GM21526 (cell line): ENCODE data around the gene FAIM2.

Experiments
- ATAC-seq: cut with Tn5 transposase; IDR thresholded peaks from one replicate; pipeline ENCODE4 v1.9.1; 2021; ENCODE audit warnings: moderate library complexity; ENCODE audit not compliant: unreplicated experiment, low FRiP score

Gene FAIM2

DNA sequence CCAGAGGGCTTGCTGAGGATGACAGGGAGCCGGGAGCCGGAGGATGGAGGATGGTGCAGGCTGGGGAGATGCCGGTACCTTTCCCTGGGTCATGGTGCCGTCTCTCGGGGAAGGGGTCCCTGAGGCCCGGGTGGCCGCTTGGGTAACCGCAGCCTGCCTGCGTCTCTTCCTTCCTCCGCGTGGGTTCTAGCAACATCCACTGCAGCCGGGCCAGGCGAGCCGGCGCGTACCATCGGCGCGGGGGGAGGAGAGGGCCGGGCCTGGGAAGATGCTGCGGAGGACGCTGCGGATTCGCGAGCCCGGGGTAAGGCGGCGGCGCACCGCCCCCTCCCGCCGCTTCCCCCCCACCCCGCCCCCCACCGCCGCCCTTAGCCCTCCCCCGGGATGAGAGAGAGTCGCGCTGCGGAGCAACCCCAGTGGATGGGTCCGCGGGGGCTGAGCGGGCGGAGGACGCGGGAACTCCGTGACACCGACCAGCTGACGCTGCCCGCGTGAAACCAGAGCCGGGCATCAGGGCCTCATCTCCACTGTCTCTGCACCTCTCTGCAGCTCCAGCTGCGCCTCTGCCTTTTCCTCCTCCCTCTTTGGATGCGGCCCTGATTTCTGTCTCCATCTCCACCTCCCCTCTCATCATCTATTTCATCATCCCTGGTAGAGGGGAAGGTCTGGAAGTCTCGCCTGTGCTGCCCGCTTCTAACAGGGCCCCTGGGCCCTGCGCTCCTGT, at the start of gene FAIM2:
TSS of gene FAIM2 (minus strand) at position 201 of the 724 bp plus-strand sequence. CDS start at position 93, 108 bp downstream.
- ATAC-seq: no peak

DNA sequence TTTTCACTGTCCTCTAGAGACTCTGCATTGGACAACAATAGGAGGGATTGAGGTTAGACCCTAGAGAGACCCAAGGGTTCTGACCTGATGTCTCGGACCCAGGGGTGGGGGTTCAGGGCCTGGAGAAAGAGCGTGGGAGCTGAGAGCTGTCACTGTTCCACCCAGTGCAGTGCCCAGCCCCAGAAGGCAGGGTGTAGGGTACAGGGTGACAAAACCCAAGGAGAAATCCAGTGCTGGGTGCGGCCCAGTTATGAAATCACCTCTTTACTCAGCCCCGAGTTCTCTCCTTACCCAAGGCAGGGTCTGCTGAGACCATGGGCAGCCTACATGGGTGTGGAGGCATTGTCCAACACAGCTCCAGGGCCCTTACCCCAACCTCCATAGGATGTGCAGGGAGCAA, 49.5 kb upstream of the FAIM2 start:
- no peak for ATAC-seq

DNA sequence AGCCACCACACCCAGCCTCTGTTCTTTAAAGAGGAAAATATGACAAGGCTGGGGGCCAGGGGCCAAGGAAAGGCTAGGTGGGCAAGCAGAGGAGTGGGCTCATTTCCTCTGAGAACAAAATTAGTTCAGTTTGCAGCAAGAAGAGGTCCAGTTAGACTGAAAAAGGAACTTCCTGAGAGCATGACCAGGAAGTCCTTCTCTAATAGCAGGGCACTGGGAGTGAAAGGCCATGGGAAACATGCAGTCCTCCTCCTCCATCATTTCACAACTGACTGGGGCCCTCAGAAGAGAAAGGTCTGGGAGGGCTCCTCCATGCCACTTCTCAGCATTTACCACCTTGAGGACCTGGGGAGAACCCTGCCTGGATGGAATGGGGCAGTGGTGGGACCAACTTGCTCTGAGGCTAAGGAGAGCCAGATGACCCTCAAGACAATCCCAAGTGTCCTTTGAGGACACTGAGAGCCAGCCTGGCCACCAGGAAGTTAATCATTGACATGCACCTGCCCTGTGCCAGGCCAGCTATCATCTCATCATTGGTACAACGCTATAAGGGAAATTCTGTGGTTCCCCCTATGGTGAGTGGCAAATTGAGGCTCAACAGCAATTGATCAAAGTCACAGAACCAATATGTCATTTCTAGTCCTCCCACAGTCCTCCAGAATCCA, 48.8 kb upstream of the FAIM2 start:
- no peak for ATAC-seq

DNA sequence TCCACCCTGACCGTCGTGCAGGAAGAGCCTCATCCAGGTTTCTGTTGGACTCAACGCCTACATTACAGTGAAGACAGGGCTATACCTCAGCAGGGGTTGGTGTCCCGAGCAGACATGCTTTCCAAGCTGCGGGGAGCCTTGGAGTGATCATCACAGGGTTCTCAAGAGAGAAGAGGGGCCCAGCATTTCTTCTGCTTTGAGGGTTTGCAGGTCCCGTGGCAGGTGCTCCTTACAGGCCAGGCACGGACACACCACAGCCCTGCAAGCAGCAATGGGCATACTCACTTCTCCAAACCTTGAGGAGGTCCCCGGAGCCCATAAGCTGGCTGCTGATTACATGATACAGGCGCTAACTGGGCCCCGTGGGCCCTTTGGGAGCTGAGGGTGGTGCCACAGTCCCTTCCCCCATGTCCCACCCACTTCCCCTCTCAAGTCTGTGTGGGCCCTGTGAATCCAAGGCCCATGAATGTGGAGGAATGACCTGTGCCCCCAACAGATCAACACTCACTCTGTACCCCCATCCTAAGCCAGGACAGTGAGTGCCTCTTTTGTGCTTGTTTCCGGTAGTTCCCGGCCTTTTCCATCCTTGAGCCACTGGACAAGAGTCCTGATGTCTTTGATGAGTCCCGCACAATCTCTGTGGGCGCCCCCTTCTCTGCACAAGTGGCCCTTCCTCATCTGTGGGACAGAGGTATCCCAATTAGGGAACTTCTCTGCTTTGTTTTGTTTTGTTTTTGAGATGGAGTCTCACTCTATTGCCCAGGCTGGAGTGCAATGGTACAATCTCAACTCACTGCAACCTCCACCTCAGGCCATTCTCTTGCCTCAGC, 47.9 kb upstream of the FAIM2 start:
- no peak for ATAC-seq

DNA sequence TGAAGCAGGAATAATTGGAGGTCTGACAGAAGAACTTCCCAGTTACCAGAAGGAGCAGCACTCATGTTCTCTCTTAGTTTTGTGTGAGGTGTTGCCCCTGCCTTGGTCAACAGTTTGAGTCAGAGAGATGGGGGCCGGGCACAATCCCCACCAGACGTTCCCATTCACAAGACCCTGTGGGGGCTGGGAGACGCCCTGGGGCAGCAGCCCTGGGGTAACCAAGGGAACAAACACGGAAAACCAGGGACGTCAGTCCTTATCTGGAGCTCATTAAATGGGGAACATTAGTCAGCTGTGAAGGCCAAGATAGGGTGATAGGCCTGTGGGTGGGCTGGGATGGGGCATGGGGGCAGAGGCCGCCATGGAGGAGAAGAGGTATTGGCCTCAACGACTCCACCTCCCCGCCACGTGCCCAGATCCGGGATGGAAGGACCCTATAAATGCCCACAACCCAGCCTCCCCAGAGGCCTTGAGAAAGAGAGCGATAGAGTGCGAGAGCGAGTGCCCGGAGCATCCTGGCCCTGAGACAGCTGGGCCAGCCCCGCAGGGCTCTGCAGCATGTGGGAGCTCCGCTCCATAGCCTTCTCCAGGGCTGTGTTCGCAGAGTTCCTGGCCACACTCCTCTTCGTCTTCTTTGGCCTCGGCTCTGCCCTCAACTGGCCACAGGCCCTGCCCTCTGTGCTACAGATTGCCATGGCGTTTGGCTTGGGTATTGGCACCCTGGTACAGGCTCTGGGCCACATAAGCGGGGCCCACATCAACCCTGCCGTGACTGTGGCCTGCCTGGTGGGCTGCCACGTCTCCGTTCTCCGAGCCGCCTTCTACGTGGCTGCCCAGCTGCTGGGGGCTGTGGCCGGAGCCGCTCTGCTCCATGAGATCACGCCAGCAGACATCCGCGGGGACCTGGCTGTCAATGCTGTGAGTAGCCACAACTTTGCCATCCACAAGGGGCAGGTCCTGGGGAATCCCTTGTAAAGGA, 46.9 kb upstream of the FAIM2 start, which contains the start of gene AQP2:
TSS of gene AQP2 (plus strand) at position 465 of the 979 bp plus-strand sequence. CDS start at position 559, 94 bp downstream.
- no peak for ATAC-seq

DNA sequence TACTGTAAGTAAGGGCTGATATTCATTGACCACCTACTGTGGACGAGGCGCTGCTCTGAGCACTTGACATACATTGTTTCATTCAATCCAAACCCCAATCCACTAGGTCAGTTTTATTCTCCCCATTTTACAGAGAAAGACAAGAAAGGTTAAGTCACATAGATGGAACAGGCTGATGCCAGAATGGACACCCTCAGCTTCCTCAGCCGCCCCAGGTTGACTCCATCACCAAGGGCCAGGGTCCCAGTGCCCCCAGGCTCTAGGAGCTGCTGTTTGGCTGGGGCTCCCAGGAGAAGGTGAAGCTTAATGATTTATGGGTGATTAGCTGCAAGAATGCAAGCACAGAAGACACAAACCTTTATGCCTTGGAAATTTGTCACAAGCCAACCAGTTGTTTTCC, 46.2 kb upstream of the FAIM2 start:
- no peak for ATAC-seq

DNA sequence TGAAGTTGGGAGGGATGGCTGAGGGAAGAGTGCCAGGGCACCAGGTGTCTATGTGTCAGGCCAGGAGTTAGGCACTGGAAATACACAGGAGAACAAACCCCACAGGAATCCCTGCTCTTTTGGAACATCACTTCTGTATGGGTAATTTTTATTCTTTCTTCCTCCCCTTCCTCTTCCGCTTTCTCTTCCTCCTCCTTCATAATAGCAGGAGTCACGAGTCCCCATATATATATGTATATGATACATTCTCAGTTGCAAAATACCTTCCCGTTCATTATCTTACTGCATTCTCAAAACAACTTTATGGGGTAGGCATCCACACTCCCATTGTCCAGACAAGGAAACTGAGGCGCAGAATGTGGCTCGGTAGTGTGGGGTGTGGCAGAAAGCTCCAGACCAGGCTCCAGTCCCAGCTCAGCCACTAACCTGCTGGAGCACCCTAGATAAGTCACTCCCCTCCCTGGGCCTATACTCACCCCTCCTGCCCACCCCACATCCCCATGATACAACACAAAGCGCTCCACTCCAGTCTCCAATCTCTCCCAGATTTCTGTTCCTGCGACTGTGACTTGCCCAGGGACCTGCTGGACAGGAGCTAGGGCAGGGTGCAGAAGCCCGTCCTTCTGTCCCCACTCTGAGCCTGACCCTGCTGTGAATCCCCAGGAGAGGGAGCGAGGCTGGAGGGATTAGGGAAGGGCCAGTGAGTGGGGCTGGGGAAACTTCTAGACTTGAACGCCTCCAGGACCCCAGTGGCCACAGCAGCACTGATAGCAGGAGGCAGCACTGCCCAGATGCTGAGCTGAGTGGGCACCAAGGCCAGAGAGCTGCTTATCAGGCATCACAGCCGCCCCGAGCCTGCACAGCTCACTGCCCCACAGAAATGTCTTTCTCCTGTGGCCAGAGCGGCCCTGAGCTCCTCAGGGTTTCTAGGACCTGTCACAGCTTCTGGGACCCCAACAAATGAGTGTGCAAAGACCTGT, 45.5 kb upstream of the FAIM2 start:
- ATAC-seq: no peak

DNA sequence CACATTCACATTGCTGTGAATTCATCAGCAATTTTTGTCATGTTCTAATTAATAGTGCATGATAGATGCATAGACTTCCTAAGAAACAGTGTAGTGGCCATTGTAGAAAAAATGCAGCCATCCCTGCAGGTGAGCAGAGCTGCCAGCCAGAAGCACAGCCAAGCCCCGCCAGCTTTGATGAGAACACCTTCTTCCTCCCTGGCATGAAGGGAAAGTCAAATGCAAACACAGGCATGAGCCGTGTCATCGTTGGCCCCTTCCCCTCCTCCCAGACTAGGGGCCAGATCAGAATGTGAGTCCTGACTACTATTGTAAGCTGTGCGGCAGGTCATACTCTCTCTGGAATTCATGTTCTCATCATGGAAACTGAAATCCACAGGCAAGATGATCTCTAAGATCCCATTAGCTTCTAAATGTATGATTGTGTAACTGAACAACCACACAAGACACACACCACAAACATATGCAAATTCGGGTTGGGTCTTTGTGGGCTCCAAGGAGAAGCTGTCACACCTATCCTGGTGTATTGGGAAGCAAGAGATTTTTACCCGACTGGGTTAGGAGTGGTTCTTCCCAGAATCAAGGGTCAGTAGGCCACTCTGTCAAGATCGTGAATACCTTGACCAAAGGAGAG, 44.0 kb upstream of the FAIM2 start:
- ATAC-seq: no peak

DNA sequence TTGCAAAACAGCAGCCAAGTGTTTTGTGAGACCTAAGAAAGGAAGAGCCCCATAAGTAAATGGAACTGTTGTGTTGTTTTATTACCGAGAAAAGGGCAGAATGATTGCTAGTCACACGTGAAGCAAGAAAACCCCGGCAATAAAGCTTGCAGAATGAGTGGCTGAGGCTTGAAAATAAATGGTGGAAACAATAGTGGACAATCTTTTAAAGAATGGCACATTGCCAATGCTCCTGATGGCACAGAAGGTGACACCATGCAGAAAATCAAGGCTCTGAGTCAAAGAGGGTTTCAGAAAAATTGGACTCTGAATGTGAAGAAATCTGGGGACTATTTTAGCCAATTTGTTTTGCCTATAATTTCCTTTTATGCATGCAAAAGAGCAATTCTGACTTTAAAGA, 42.8 kb upstream of the FAIM2 start:
- no peak for ATAC-seq

DNA sequence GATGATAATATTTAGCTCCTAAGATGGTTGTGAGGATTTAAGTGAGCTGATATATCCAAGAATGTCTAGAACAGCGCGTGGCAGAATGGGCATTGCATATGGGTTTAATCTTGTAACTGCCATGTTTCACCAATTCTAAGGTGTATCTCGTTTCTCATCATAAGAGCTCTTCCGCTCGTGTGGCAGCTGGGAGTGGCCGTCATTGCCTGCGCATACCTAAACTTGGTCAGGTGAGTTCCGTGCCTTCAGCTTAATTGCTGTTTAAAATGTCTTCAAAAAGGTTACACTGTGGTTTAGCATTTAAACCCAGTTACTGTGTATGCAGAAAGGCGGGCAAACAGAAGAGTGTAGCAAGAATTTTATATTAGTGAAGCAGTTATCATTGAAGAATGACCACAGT, 42.4 kb upstream of the FAIM2 start:
- ATAC-seq: no peak

DNA sequence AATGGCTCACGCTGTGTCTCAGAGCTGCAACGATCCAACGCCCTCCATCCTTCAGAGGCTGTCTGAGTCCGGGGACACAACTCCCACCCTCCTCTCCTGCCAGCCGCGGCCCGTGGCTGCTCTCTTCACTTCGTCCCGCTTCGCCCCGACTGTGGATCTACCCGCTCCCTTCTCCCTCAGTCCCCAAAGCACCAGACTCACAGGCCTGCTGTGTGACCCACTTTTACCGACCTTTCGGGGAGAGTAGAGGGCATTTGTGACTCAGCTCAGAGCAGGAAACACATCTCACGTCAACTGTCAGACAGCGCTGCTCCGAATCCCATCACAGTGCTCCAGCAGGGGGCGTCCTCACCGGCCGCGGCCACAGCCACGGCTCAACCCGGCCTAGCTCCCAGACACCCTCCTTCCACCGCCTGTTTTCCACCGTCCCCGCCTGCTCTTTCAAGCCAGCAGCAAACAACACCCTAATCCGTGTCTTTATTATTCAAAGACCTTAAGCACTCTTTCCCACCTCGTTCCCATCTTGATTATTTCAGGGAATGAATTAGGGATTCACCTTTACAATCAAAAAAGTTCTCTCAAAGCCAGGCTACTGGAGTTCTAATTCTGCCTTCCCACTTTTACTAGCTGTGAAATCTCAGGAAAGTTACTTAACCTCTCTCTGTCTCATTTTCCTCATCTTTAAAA, 41.8 kb upstream of the FAIM2 start:
- ATAC-seq: no peak

DNA sequence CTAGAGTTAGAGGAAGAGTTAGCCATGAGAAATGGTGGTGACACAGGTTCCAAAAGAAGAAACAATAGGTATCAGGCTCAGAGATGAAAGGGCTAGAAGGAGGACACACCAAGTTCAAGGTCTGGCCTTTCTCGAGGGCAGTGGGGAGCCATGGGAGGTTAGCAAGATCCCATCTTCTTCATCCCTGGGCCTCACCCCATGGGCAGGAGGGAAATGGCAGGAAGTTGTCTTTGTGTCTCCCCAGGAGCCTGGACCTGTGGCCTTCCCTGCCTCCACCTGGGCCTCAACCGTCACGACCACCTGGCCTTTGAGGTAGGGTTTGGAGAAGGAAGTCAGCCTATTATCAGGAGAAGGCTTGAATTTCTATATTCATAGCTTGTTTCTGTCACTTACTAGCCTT, 41.0 kb upstream of the FAIM2 start:
- no peak for ATAC-seq

DNA sequence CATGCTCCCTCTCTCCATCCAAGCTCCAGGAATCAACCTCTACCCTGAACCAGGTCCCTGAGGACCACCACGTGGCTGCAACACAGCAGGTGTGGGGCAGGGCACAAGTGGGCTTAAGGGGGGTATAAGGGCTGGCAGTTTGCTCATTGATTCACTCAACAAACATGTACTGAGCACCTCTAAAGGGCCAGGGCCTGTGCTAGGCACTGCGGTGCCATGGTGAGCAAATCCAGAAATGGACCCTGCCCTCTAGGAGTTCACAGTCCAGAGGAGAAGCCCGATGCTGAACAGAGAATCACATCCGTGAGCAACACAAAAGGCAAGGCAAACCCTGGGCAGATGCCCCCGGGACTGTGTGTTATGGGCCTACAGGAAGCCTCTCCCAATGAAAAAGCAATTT, 40.3 kb upstream of the FAIM2 start:
- ATAC-seq: no peak

DNA sequence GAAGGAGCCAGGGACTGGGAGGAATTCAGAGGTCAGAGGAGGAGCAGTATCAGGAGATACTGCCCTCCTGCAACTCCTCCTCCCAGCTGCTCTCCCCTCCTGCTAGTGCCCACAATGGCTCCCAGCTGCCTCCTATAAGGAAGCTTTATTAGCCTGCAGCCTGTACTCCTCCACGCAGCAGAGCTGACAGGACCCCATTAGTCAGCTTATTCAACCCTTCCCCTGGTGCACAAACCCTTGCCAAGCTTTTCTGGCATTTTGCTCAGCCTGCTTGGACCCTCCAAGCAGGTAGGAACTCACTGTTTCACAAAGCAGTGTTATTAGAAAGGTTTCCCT, 39.9 kb upstream of the FAIM2 start:
- no peak for ATAC-seq

DNA sequence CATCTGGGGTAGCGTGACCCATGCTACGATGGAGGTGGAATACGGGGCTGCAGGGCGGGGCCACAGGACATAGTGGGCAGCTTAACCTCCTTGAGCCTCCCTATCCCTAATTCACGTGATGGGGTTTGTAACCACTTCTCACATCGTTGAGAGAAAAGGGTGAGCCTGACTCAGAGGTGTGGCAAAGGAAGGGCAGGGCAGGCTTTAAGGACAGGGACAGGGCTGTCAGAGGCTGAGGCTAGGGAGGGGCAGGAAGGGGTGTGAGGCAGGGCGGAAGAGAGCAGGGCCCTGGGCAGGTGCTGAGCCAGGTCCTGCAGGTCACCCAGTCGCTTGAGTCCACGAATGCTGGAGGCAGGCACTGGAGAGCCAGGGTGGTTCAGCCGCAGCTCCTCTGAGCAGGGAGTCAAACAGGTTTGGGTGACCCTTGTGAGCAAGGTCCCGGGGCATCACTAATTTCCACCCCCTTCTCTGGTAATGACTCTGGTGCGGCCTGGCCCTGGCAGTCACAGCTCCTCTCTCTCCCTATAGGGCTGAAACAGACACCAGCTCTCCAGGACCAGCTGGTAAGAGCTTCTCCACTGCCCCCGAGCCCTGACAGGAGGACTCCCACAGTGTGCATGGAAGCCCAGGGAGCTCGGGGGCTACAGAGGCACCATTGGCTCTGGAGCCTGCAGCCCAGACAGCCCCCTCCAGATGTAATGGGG, 39.4 kb upstream of the FAIM2 start:
- no peak for ATAC-seq

DNA sequence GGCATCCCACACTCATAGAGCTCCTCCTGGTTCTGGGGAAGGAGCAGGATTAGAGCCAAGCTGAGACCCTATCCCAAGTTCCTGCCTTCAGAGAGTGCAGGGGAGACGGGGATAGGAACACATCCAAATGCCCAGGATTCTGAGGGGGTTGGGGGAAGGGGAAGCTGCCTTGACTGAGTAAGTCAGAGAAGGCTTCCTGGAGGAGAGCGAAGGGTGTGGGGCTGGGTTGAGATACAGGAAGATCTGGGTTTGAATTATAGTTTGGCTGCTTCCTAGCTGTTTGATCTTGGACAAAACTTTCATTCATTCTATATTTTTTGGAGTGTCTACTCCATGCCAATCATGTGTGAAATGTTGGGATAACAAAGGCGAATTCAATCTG, 38.8 kb upstream of the FAIM2 start:
- no peak for ATAC-seq
